GM18526 (cell line): ENCODE measurements around the gene MELTF.

Source experiments
- POLR2A ChIP-seq: IDR thresholded peaks from 3 replicates; pipeline ENCODE4 v1.6.1; 2011; ENCODE audit not compliant: insufficient read length; ENCODE audit errors: extremely low read depth

Gene MELTF

GRCh38 chr3:197006446-197006845 lies 23.2 kb downstream of the MELTF start:
- no peak for TF ChIP-seq POLR2A

DNA sequence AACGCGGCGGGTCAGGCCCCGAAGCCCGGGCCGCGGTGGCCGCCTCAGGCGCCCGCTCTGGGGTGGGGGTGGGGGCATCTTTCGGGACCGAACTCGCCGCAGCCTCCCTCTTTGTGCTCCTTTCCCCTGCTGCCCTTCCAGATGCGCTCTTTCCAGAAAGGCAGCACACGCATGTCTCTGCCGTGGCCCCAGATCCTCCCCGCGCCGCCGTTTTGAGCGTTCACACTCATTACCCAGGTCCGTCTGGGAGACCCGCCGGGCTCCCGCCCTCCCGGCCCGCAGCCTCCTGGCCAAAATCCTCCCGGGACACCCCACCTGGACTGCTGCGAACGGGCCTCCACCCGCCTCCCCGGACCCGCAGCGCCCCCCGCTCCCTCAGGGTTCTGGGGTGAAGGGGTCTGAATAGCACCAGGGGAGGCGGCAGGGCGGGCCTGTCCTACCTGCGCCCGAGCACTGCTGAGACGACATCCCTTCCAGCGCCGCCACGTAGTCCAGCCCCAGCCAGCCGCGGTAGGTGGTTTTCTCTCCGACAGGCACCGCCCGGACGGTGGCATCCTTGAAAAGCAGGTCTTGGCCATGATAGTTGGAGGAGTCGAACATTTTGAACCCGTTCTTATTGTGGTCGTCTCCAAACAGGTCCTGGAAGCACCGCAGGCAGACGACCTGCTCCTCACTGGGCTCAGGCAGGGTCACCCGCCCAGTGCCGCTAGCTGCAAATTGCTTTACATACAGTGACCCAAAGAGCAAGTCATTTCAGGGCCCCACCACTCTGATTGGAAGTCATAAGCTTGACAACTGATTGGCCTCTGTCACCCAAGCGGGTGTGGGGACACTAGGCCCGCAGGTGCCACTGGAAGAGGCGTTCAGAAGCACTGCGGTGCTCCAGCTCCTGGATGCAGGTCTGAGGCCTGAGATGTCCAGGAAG lies 25.9 kb downstream of the MELTF start:
- TF ChIP-seq POLR2A, result no peak

DNA sequence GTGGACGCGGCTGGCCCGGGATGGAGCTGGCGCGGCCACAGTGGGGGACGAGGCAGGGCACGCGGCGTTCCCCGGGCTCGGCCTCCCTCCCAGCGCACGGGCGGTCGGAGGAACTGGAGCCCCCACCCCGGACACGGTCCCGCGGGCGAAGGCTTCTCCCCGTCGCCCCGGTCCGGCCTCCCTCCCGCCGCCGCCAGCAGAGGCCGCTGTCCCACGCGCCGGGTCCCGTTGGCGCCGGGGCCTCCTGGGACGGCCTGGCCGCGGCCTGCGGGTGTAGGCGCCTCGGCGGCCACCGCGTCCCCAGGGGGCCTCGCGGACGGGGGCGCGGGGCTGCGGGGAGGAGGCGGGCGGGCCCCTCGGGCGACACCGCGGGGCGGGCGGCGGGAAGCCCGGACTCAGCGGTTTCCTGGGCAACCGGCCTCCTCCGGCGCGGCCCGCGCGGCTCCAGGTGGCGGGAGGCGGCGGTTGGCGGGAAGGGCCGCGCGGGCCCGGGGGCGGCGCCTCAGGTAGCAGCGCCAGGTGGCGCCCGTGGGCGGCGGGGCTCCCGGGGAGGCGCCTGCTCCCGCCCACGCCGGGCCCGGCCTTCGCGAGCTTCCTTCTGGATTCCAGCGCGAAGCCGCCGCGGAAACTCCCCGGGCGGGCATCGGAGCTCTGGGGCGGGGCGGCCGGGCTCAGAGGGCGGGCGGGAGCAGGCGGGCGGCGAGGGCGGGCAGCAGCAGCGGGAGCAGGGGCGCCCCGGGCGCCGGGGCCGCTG lies 26.7 kb downstream of the MELTF start:
- TF ChIP-seq POLR2A, result no peak

GRCh38 chr3:197001972-197002700 lies 27.5 kb downstream of the MELTF start:
- no peak for TF ChIP-seq POLR2A

DNA sequence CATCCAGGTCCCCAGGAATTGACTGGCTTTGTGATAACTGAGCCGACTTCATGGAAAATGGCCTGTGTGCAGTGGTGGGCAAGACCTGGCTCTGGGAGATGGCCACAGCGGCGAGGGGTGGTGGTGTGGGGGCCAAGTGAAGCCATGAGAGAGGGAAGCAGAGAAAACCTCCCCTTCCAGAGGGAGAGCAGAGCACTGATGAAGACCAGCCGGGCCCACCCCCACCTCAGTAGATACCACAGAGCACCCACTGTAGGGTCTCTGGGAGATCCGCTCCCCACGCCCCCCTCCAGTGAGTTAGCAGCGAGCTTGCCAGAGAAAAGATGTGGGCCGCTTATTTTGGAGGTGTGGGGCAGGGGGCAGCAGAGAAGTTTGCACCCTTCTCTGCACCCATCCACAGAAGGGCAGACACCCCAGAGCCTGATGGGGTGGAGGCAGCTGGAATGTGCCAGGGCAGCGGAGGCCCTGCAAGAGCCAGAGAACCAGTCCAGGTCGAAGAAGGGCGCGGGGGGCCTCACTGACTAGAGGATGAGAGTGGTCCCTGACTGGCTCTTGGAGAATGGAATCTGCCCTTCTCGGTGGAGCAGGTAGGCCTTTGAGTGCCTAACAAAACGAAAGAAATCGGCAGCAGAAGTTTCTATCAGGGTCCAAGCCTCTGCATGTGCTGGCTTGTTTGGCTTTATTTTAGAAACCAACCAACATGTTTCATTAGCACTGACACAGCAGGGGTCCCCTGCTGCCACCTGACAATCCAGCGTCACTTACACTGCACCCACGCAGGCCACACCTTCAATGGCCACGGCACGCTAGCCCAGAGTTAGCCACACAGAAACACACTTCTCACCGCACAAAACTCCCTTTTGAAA lies 28.3 kb downstream of the MELTF start:
- TF ChIP-seq POLR2A, result no peak

- TF ChIP-seq POLR2A, result no peak
These were observed 29.4 kb downstream of the MELTF start for GRCh38 chr3:197000211-197000610.

DNA sequence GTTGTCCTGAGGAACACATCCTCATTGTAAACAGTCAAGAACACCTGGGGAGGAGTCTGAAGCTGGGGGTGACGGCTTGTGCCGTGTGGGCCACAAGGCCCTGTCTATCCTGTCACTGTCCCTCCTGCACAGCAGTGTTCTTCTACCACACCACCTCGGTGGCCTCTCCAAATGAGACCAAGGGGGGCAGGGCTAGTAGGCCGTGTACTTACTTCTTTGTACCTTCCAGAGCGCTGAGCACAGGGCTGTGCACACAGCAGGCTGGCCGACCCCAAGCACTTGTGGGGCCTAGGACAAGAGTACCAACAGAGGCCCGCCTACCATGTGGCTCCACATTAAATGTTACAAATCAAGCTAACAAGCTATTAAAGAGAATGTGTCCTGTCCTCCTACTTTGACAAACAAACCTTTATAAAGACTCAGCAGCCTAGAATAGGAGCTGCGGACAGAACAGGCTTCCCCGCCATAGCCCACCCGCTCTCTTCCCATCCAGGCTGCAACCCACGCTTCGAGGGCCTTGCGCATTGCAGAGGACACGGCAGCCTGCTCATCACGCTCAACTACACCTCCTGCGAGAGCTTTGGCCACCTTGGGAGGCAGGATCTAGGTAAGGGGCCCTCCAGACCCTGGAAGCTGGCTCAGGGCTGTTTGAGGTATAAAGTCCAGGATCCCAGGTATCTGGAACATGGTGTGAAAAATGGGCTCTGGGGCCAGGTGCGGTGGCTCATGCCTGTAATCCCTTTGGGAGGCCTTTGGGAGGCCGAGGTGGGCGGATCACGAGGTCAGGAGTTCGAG lies 30.5 kb downstream of the MELTF start:
- no peak for TF ChIP-seq POLR2A

DNA sequence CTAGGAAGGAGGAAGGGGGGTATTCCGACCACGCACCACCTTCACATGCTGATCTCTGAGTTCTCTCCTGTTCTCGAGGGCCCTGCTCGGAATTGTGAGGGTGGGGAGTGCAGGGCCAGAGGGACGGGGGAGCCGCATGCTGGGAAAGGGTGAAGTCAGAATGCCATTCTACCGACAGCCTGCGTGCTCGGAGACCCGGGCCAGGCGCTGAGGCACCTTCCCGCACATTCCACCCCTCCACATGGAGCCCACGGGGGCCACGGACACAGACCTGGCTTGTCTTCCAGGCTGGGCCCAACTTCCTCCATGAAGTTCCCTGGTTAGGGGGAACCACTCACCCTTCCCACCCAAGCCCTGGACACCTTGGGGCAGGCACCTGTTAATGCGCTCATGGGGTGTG lies 32.3 kb downstream of the MELTF start:
- no peak for TF ChIP-seq POLR2A

- no peak for TF ChIP-seq POLR2A
These were observed 33.0 kb downstream of the MELTF start for GRCh38 chr3:196996454-196997265.

GRCh38 chr3:196995646-196996355 lies 33.8 kb downstream of the MELTF start:
- TF ChIP-seq POLR2A, result no peak

DNA sequence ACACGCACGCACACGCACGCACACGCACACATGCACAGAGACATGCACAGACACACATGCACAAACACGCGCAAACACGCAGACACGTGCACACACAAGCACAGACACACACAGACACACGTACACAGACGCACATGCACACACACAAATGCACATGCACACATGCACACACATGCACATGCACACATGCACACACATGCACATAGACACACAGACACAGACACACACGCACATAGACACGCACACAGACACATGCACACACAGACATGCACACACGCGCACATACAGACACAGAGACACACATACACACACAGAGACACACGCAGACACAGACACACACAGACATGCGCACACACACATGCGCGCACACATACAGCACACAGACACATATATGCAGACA lies 34.6 kb downstream of the MELTF start:
- TF ChIP-seq POLR2A, result no peak

GRCh38 chr3:196994056-196994455 lies 35.6 kb downstream of the MELTF start:
- TF ChIP-seq POLR2A, result no peak

DNA sequence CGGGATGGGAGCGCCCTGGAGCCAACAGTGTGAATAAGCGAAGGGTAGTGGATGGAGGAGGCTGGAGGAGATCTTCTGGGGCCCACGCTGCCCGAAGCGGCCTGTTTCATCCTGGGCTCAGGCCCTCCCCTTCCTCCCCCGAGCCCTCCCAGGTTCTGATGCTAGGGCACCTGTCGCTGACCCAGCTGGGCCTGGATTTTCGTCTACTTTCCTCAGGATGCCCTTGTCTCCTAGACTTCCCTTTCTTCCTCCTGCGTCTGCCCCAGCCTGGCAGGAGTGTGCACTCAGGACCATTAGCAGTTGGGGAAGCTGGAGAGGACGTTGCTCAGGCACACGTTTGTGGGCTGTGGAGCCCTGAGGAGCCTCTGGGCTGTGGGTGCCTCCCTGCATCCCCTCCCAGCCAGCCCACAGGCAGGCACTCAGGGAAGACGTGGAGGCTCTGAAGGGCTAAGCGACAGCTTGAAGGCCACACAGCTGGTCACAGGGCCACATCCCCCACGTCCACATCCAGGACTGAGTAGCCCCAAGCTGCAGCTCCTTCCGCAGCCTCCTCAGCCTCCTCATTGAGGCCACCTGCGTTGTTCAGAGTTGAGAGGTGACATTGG lies 37.1 kb downstream of the MELTF start:
- TF ChIP-seq POLR2A, result no peak
